MM.1S (cell line): ENCODE results near the gene TPRG1.

ENCODE experiments used
- EZH2 ChIP-seq: fragments of 300-600 bp; sonication (generic); optimal IDR thresholded peaks from 2 replicates; pipeline ENCODE3; 2017; ENCODE audit warnings: low read depth, mild to moderate bottlenecking, antibody characterized with exemption, low read length, mixed read lengths
- EZH2phosphoT487 ChIP-seq: fragments of 300-600 bp; sonication (generic); IDR thresholded peaks from 2 replicates; pipeline ENCODE4 v1.6.1; 2018; ENCODE audit warnings: antibody characterized with exemption, low read length

DNA sequence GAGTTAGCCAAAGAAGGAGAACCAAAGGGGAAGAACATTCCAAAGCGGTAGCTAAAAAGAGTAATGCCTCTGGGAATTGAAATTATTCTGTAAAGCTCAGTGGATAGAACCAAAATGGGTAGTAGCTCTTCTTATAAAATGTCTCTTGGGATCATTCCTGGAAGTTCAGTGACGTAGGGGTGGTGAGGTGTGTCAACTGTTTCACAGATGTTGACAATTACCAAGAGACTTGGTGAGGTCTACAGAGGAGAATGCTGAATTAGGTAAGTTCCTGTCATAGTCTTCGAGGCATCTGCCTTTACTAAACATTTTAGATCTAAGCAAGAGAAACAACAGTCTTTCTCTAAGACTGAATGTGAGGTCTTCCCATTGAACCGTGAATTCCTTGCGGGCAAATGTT is 67.8 kb downstream of the TPRG1 start:
- TF ChIP-seq EZH2 (no peak), EZH2phosphoT487 (no peak)
